ENCODE data around the gene SPINK7.

DNA sequence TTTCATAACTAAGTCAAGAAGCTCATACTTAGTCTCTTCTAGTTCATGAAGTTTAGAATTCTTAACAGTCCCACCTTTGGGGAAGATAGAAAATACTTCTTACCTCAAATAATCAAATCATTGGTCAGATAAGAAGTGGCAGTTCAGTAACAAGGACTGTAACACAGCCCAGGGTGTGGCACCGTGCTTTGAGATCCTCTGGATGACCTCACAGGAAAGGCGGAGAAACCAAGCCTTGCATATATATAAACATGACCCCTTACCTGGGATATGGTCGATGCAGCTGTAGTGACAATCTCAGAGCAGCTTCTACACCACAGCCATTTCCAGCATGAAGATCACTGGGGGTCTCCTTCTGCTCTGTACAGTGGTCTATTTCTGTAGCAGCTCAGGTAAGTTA lies at the start of gene SPINK7:
- TF ChIP-seq, protein P1, sequence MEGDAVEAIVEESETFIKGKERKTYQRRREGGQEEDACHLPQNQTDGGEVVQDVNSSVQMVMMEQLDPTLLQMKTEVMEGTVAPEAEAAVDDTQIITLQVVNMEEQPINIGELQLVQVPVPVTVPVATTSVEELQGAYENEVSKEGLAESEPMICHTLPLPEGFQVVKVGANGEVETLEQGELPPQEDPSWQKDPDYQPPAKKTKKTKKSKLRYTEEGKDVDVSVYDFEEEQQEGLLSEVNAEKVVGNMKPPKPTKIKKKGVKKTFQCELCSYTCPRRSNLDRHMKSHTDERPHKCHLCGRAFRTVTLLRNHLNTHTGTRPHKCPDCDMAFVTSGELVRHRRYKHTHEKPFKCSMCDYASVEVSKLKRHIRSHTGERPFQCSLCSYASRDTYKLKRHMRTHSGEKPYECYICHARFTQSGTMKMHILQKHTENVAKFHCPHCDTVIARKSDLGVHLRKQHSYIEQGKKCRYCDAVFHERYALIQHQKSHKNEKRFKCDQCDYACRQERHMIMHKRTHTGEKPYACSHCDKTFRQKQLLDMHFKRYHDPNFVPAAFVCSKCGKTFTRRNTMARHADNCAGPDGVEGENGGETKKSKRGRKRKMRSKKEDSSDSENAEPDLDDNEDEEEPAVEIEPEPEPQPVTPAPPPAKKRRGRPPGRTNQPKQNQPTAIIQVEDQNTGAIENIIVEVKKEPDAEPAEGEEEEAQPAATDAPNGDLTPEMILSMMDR (conservative IDR thresholded peaks at IDR 0.05; ENCODE audit: low read length), result no peak
- TF ChIP-seq EZH2phosphoT487 (IDR thresholded peaks at IDR 0.05; ENCODE audit: borderline replicate concordance, low read depth, low read length), result no peak

Measured in OCI-LY7 (cell line).